DMS79 (cell line): ENCODE measurements around the gene SPEF2.

Experiments used
- DNase-seq: peaks from one replicate; lab custom pipeline; 2025; lab: John Stamatoyannopoulos, UW

Gene SPEF2, protein sequence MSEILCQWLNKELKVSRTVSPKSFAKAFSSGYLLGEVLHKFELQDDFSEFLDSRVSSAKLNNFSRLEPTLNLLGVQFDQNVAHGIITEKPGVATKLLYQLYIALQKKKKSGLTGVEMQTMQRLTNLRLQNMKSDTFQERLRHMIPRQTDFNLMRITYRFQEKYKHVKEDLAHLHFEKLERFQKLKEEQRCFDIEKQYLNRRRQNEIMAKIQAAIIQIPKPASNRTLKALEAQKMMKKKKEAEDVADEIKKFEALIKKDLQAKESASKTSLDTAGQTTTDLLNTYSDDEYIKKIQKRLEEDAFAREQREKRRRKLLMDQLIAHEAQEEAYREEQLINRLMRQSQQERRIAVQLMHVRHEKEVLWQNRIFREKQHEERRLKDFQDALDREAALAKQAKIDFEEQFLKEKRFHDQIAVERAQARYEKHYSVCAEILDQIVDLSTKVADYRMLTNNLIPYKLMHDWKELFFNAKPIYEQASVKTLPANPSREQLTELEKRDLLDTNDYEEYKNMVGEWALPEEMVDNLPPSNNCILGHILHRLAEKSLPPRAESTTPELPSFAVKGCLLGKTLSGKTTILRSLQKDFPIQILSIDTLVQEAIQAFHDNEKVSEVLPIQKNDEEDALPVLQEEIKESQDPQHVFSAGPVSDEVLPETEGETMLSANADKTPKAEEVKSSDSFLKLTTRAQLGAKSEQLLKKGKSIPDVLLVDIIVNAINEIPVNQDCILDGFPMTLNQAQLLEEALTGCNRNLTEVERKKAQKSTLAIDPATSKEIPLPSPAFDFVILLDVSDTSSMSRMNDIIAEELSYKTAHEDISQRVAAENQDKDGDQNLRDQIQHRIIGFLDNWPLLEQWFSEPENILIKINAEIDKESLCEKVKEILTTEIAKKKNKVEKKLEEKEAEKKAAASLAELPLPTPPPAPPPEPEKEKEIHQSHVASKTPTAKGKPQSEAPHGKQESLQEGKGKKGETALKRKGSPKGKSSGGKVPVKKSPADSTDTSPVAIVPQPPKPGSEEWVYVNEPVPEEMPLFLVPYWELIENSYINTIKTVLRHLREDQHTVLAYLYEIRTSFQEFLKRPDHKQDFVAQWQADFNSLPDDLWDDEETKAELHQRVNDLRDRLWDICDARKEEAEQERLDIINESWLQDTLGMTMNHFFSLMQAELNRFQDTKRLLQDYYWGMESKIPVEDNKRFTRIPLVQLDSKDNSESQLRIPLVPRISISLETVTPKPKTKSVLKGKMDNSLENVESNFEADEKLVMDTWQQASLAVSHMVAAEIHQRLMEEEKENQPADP (N-terminal part only)

DNA sequence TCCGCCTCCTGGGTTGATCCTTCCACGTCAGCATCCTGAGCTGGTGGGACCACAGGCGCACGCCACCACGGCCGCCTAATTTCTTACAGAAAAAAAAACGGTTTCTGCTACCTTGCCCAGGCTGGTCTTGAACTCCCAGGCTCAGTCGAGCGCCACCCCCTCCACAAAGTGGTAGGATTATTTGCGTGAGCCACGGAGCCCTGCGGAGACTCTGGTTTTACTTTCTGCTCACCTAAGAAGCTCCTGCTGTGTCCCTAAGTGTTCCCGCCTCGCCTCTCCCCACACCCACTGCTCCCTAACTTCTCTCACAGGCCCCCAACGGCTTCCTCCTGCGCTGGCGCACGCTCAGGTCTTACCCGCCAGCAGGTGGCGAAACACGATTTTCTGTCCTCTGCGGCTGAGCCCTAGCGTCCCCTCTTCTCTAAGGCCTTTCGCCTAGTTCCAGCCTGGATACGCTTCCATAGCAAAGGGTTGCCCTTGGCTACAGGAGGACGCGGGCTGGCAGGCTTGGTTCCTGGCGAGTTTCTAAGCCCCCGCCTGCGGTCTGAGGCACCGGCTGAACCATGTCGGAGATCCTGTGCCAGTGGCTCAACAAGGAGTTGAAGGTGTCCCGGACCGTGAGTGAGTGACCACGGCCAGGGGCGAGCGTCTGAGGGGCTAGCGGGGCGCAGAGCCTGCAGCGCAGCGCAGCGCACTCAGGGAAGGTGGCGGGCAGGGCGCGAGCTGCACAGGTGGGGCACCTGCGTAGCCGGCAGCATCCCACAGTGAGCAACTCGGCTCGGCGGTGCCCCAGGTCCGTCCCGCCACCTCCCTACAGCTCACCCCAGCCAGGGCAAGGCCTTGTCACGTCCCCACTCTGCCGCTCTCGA, at the start of gene SPEF2:
Gene SPEF2 (plus strand): TSS at position 429 of the 869 bp plus-strand sequence. CDS start 135 bp downstream, at position 564.
- DNase-seq: peak; percentile 49

- DNase-seq: no peak
Observed at GRCh38 chr5:35575578-35575977, 42.1 kb upstream of the SPEF2 start.

GRCh38 chr5:35587419-35587818, 30.2 kb upstream of the SPEF2 start:
- no peak for DNase-seq

DNA sequence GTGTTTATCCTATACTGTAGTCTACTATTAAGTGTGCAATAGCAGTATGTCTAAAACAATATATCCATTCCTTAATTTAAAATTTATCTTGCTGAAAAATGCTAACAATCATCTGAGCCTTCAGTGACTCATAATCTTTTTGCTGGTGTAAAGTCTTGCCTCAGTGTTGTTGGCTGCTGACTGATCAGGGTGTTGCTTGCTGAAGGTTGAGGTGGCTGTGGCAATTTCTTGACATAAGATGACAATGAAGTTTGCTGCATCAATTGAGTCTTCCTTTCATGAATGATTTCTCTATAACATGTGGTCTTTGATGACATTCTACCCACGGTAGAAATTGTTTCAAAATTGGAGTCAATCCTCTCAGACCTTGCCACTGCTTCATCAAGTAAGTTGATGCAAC, 24.3 kb upstream of the SPEF2 start:
- no peak for DNase-seq

DNA sequence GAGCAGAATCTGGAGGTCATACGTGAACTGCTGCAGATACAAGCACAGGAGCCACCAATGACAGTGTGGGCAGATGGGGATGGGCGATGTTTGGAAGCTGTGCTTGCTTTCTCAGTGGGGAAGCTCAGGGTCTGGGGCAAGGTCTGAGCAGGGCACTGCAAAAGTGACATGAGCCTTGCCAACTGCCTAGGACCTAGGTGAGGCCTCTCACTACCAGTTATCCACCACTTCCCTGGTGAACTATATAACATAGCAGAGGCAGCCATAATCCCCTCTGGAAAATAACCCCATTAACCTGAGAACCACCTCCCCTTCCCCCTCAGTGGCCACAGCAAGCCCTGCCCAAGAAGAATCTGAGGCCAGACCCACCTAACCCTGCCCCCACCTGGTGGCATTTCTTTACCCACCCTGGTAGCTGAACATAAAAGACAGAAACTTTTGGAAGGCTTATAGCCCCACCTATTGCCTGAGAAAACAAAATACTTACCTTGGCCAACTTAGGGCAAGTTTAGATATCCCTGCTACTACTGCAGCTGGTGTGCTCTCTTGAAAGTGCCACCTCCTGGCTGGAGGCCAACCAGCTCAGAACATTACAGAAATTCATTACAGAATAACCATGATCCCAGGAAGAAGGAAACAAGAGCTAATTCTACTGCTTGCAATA, 18.8 kb upstream of the SPEF2 start:
- no peak for DNase-seq

DNA sequence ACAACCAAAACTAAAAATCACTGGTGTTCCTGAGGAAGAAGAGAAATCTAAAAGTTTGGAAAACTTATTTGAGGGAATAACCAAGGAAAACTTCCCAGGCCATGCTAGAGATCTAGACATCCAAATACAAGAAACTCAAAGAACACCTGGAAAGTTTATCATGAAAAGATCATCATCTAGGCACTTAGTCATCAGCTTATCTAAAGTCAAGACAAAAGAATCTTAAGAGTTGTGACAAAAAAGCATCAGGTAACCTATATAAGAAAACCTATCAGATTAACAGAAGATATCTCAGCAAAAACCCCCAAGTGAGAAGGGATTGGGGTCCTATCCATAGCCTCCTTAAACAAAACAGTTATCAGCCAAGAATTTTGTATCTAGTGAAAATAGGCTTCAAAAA, 17.1 kb upstream of the SPEF2 start:
- DNase-seq: no peak

DNA sequence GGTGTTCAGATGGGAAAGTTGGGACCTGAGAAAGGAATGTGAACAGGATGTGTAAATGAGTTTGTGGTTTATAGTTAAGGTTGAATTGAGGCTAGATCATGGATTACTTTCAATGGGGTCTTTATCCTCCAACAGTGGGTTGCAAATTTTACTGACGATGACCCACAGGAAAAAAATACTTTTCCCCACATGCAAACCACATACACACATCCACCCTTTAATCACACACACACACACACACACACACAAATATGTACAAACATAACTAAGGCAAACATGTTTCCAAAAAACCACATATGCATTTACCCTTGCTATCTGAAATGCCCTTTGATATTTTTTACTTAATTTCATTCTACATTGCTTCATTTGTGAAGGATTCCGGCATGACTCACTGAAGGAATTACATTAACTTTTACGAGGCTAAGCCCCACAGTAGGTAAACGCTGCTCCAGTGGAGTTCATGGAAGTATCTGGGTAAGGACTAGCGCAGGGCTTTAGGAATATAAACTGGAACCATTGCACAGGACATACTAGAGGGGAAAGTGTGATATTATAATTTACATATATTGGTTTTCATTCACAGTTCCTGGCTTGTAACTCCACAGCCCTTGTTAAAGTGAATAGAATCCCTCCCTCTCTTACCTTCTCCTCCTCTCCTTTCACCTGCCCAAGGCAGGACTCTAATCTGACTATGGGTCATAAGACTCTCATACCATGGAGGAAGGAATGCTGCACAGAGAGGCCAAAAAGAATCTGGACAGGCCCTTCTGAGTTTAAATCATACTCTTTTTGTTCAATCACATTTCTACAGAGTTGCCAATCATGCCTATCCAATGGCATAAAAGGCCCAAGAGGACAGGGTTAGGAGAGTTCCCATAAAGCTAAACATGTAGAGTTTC, 8.5 kb upstream of the SPEF2 start:
- no peak for DNase-seq

DNA sequence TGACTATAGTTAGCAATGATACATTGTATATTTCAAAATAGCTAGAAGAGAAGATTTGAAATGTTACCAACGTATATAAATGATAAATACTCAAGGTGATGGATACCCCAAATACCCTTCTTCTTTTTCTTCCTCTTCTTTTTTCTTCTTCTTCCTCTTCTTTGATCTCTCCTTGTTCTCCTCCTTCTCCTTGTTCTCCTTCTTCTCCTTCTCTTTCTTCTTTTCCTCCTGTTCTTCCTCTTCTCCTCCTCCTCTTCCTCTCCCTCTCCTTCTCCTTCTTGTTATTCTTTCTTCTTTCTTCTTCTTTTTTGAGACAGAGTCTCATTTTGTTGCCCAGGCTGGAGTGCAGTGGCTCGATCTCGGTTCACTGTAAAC, 616 bp upstream of the SPEF2 start:
- no peak for DNase-seq

DNA sequence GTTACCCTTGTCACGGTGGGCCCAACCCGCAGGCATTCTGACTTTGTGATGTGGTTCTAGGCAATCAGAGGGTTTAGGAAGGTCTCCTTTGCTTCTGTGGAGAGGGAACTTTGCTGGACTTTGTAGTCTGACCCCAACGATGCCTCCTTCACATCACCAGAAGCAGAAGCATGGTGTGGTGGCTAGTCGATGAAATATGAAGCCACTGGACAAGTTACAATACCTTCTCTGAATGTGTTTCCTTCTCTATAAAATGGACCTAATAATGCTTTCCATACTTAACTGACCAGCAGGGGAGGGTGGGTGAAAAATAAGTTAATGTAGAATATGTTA, 607 bp downstream of the SPEF2 start:
- no peak for DNase-seq

- DNase-seq: no peak
Observed at GRCh38 chr5:35618781-35619180, 1.1 kb downstream of the SPEF2 start.

DNA sequence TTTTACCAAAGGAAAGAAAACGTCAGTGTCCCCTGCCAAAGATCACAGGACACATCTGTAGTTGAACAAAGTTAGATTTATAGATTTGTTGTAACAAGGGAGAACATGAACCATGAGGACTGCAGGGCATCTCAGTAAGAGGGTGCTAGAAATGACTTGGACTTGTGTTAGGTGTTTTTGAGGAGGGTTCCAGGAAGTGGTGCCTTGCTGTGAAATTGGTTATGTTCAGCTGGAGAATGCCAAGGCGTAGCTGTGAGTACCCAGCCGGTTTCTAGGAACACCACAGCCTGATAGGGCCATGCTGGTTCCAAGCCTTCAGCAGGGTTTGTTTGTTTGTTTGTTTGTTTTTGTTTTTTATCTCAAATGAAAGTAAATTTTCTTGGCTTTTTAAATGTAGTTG, 5.3 kb downstream of the SPEF2 start:
- no peak for DNase-seq

DNA sequence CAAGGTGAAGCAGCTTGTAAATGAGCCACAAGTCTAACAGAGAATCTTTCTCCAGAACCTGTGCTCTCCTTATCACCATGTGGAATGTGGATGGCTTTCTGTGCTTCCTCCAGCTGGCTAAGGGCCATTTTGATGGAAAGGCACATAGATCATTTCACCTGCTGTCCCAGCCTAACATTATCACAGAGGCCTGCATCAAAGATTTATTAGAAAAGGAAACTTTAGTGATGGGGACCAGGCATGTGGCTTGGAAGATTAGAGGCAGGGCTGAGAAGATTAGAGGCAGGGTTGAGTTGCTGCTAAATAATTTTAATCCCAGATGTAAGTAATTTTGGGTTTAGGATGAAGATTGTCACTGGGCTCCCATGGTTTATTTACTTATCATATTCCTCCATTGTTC, 6.3 kb downstream of the SPEF2 start:
- DNase-seq: no peak

- no peak for DNase-seq
Observed at GRCh38 chr5:35626108-35626507, 8.4 kb downstream of the SPEF2 start.

- DNase-seq: no peak
Observed at GRCh38 chr5:35626553-35626952, 8.9 kb downstream of the SPEF2 start.

DNA sequence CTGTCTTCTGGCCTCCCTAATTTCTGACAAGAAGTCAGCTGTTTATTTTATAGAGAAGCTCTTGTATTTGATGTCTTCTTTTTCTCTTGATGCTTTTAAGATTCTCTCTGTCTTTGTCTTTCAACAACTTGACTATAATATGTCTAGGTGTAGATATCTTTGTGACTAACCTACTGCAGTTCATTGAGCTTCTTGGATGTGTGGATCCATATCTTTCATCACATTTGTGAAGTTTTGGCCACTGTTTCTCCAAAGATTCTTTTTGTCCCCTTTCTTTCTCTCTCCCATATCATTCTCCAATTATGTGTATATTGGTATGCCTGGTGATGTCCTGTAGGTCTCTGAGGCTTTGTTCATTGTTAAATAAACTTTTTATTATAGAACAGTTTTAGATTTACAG, 16.7 kb downstream of the SPEF2 start:
- DNase-seq: no peak

DNA sequence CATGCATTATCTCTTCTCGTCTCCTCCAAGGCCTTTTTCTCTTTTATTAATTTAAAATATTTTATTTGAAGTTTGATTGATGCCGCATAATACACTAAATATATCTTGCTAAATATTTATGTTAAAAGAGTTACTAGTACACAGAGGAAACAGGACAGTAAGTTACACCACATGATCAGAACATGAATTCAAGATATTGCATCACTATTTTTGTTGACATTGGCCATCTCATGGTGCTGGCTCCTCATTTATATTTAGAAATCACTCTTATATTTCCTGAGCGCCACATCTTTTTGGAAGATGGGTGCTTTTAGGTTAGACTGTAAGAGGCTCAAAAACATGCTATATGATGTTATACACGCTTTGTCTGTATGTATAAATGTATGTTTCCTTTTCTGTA, 23.0 kb downstream of the SPEF2 start:
- no peak for DNase-seq

DNA sequence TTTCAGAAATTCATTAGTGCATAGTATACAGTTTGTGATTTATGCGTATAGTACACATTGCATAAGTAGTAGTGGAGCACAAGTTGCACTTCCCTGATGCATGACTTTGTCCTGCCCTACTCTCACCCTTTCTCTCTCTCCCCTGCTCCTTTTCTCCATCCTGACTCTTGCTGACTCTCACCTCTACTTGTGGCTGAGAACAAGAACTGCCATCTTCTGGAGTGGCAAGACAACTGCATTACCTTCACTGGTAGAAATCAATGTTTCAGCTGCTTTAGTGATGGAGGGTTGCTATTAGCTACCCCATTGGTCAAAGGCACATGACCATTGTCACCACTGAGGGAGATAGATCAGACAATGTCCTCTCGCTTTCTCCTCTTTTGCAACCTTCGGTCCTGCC, 26.9 kb downstream of the SPEF2 start:
- no peak for DNase-seq

DNA sequence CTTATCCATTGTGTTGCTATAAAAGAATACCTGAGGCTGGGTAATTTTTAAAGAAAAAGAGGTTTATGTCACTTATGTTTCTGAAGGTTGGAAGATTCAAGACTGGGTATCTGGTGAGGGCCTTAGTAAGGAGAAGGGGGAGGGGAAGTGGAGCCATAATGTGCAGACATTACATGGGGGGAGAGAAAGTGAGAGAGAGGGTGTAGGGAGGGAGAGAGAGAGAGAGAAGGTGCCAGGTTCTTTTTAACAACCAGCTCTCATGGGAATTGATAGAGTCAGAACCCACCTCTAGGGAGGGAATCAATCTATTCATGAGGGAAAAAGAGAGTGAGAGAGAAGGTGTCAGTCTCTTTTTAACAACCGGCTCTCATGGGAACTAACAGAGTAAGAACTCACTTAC, 29.5 kb downstream of the SPEF2 start:
- no peak for DNase-seq

- no peak for DNase-seq
Observed at GRCh38 chr5:35647712-35648111, 30.0 kb downstream of the SPEF2 start.
